WERI-Rb-1 (cell line): ENCODE results near the gene RFNG.

ENCODE experiments used
- DNase-seq: peaks from one replicate; pipeline ENCODE4 v3.0.0-alpha.2; 2020
- H3K27ac ChIP-seq: fragments of 250-450 bp; sonication (Bioruptor Pico); 2 replicates; pipeline ENCODE4 v1.5.1; 2020; ENCODE audit warnings: mild to moderate bottlenecking, moderate library complexity
- H3K27me3 ChIP-seq: fragments of 250-450 bp; sonication (Bioruptor Pico); 2 replicates; pipeline ENCODE4 v1.5.1; 2021; ENCODE audit warnings: mild to moderate bottlenecking, low read depth, moderate library complexity; ENCODE audit not compliant: insufficient read depth, severe bottlenecking
- H3K36me3 ChIP-seq: fragments of 250-450 bp; sonication (Bioruptor Pico); 2 replicates; pipeline ENCODE4 v1.5.1; 2020; ENCODE audit warnings: mild to moderate bottlenecking, moderate library complexity
- H3K4me3 ChIP-seq: 2 replicates; pipeline ENCODE4 v1.5.1; 2011; ENCODE audit warnings: low read depth, mild to moderate bottlenecking, control low read depth, low read length
- H3K9me3 ChIP-seq: fragments of 250-450 bp; sonication (Bioruptor Pico); 2 replicates; pipeline ENCODE4 v1.5.1; 2021; ENCODE audit warnings: mild to moderate bottlenecking, moderate library complexity; ENCODE audit not compliant: severe bottlenecking
- TF ChIP-seq, protein P1 (sequence below): IDR thresholded peaks from 2 replicates; pipeline ENCODE4 v1.5.1; 2011; ENCODE audit warnings: low read depth, mild to moderate bottlenecking, control low read depth, inconsistent platforms, low read length

RFNG gene

DNA sequence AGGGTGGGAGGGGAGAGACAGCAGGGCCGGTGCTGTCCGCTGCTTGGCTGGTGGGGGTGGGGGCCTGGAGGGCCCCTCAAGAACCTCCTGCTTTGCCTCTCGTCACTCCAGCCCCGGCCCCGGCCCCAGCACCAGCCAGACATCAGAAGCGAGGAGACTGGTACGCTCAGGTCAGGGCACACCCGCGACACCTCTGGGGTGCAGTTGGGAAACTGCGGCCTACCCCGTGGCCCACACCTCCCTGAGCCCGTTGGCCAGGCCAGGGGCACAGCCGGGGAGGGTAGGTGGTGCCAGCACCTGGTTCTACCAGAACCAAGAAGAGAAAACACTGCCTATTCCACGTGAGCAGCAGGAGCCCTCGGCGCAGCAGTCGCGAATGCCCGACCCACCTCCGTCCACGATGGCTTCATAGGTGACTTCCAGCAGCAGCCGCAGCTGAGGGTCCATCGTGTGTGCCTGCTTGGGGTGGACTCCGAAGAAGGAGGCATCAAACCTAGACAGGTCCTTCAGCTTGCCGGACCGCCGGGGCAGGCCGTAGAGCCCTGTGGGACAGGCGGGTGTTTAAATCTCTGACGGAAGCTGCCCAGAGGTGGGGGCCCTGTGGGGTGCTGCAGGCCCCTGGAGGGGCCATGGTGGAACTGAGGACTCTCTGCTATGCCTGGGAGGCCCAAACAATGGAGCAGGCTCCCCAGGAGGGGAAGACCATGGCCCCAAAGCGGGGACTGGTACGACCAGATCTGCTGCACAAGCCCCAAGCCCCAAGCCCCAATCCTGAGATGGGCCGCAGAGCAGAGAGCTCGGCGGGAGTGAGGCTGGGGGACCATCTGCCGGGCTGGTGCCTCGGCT is 43.5 kb upstream of the RFNG start:
- peaks cover 79% of the 10 kb centered on the region for H3K36me3 ChIP-seq
- DNase-seq = peak; percentile 31

DNA sequence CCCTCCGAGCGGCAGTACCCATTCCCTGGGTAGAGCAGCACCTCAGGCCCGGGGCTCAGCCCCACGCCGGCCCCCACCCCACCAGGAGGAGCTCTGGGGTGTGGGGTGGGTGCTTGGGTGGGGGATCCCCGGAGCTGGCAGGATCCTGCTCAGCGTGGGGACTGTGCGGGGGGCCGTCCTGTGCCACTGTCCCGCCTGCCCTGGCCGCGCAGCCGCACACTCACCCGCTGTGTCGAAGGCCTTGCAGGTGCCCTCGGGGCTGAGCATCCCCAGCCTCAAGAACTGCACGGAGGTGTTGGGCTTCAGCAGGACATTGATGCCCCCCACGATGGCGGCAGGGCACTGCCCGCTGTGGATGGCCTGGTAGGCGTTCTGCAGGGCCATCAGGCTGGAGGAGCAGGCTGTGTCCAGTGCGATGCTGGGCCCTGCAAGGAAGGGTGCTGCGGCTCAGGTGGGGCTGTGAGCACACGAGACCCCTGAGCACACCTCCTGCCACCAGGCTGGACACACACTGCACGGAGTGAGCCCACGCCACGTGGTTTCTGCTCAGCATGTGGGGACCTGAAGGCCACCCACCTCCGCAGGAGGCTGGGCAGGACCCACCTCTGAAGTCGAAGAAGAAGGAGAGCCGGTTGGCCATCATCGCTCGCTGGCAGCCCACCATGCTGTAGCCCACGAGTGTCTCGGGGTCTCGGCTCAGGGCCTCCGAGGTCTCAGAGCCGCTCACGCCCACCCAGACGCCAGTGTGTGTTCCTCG is 41.6 kb upstream of the RFNG start:
- Histone ChIP-seq H3K9me3 (peaks cover 4% of the 10 kb centered on the region), H3K36me3 (peaks cover 96% of the 10 kb centered on the region), H3K4me3 (no peak overlapping the region), H3K27ac (no peak overlapping the region), H3K27me3 (no peaks in the 10 kb centered on the region)
- DNase-seq = peak; percentile 7
- TF ChIP-seq, protein P1, sequence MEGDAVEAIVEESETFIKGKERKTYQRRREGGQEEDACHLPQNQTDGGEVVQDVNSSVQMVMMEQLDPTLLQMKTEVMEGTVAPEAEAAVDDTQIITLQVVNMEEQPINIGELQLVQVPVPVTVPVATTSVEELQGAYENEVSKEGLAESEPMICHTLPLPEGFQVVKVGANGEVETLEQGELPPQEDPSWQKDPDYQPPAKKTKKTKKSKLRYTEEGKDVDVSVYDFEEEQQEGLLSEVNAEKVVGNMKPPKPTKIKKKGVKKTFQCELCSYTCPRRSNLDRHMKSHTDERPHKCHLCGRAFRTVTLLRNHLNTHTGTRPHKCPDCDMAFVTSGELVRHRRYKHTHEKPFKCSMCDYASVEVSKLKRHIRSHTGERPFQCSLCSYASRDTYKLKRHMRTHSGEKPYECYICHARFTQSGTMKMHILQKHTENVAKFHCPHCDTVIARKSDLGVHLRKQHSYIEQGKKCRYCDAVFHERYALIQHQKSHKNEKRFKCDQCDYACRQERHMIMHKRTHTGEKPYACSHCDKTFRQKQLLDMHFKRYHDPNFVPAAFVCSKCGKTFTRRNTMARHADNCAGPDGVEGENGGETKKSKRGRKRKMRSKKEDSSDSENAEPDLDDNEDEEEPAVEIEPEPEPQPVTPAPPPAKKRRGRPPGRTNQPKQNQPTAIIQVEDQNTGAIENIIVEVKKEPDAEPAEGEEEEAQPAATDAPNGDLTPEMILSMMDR = no peak

More for the DNA sequence above, 43.5 kb upstream of the RFNG start:
- no peaks in the 10 kb centered on the region for H3K27me3 ChIP-seq
- peaks cover 2% of the 10 kb centered on the region for H3K9me3 ChIP-seq
- H3K4me3 ChIP-seq = no peak overlapping the region
- peak overlapping the region; percentile 11; the same call in 1 of the 2 replicates for H3K27ac ChIP-seq
- TF ChIP-seq, protein P1 = no peak

DNA sequence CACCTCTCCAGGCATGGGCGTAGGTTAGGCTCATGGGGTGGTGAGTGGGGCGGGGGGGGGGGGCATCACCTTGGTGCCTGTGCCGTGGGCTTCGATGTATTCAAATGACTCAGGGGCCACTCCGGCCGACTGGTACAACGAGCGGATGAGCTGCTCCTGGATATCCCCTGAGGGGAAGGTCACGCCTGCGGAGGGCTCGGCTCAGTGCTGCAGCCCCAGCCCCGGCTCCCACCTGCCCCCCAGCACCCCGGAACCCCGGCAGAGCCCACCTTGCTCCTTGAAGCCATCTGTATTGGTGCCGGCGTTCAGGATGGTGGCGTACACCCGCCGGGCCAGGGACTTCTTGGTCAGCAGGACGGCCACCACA is 41.0 kb upstream of the RFNG start:
- TF ChIP-seq, protein P1 = no peak
- Histone ChIP-seq H3K27ac (no peak overlapping the region), H3K4me3 (no peak overlapping the region), H3K27me3 (no peaks in the 10 kb centered on the region), H3K9me3 (peaks cover 4% of the 10 kb centered on the region), H3K36me3 (peaks cover 98% of the 10 kb centered on the region)
- DNase-seq = no peak

DNA sequence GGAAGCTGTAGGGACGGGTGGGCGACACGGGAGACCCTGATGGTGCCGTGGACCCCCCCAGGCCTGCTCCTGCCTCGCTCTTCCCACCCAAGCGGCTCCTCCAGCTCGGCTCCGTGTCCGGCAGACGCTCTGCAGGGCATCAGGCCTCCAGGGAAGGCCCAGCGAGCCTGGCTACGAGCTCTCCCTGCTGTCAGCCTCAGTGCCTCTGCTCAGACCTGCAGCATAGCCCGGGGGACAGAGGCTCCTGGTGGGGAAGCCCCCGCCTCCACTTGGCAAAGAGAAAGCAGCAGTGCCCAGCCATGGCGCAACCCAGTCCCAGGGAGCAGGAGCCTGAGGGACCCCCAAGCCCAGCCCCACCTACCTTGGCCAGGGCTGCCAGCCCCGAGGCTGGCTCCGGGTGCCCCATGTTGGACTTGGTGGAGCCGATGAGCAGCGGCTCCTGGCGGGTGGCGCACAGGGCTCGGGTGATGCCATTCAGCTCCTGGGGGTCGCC is 40.5 kb upstream of the RFNG start:
- Histone ChIP-seq H3K9me3 (peaks cover 4% of the 10 kb centered on the region), H3K36me3 (peaks cover 98% of the 10 kb centered on the region), H3K27me3 (no peaks in the 10 kb centered on the region), H3K4me3 (no peak overlapping the region), H3K27ac (no peak overlapping the region)
- TF ChIP-seq, protein P1 = no peak
- no peak for DNase-seq

DNA sequence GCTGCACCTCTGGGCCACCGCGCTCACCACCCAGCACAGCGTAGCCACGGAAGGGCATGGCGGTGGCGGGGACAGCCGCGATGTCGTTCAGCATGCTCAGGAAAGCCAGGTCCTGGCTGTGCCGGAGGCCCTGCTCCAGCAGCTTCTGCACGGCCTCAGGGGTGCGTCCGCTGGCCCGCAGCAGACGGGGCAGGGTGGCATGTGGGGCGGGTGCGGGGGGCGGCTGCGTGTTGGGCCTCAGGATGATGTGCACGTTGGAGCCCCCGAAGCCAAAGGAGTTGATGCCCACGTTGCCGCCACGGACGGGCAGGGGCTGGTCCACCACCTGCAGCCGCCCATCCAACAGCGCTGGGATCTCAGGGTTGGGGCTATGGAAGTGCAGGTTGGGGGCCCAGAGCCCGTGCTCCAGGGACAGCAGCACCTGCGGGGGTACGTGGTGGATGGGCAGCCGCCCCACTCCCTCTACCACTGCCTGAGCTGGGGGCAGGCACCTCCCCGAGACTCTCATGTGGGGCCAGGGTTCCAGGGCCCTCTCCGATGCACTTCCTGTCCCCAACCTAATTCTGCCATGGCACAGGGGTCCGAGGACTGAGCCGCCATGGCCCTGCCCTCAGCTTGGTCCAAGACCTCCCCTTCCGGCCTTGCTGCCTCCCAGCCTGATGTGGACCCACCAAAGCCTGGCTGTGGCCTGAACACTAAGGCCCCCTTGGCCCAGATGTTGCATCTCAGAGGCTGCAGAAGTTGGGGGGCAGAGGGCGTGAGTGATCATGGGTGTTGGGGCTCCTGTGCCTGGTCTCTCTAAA is 39.9 kb upstream of the RFNG start:
- peaks cover 2% of the 10 kb centered on the region for H3K9me3 ChIP-seq
- TF ChIP-seq, protein P1 = no peak
- no peak overlapping the region for H3K4me3 ChIP-seq
- H3K27me3 ChIP-seq = no peaks in the 10 kb centered on the region
- H3K36me3 ChIP-seq = peaks cover 97% of the 10 kb centered on the region
- no peak overlapping the region for H3K27ac ChIP-seq
- DNase-seq = no peak
